Esophagus mucosa (tissue), 1 donor: Measurements from ENCODE around the gene PLXDC2. TPM values are rescaled to one million over a fixed set of nuclear protein-coding genes. Genes with fewer than 3 reads are reported as not detected.

Experiments used
- ATAC-seq: fragments of 200-7000 bp; cut with Tn5 transposase; one replicate; pipeline ENCODE4 v1.9.1; 2020
- total RNA-seq: library from RNA; stranded (reverse); gene quantifications from one replicate; pipeline ENCODE4 v1.2.4, GENCODE V29; 2023
- donor health status: DM: yes; HTN: yes; CAD: no.

The PLXDC2 gene
- total RNA-seq, 1 donor from 2014 or later: 24.3 TPM

- ATAC-seq: peak; percentile 44
Observed at GRCh38 chr10:19817231-19817933, 1.1 kb downstream of the PLXDC2 start.

GRCh38 chr10:19818876-19819275, 2.6 kb downstream of the PLXDC2 start:
- no peak for ATAC-seq

GRCh38 chr10:19819419-19820033, 3.3 kb downstream of the PLXDC2 start:
- ATAC-seq: no peak

GRCh38 chr10:19824381-19825342, 8.4 kb downstream of the PLXDC2 start:
- no peak for ATAC-seq

- ATAC-seq: no peak
Observed at GRCh38 chr10:19825700-19826099, 9.5 kb downstream of the PLXDC2 start.

GRCh38 chr10:19826712-19827111, 10.5 kb downstream of the PLXDC2 start:
- no peak for ATAC-seq

GRCh38 chr10:19828278-19829049, 12.2 kb downstream of the PLXDC2 start:
- ATAC-seq: no peak

- ATAC-seq: peak; percentile 51
Observed at GRCh38 chr10:19832699-19833098, 16.5 kb downstream of the PLXDC2 start.

- ATAC-seq: peak; percentile 90
Observed at GRCh38 chr10:19833170-19833824, 17.1 kb downstream of the PLXDC2 start.

- no peak for ATAC-seq
Observed at GRCh38 chr10:19835952-19836351, 19.7 kb downstream of the PLXDC2 start.

GRCh38 chr10:19839090-19839489, 22.9 kb downstream of the PLXDC2 start:
- ATAC-seq: no peak

- no peak for ATAC-seq
Observed at GRCh38 chr10:19839552-19839951, 23.3 kb downstream of the PLXDC2 start.

- no peak for ATAC-seq
Observed at GRCh38 chr10:19840776-19841175, 24.5 kb downstream of the PLXDC2 start.

- no peak for ATAC-seq
Observed at GRCh38 chr10:19843487-19843886, 27.3 kb downstream of the PLXDC2 start.

- no peak for ATAC-seq
Observed at GRCh38 chr10:19845503-19846368, 29.5 kb downstream of the PLXDC2 start.

GRCh38 chr10:19847321-19847720, 31.1 kb downstream of the PLXDC2 start:
- peak; percentile 45 for ATAC-seq

GRCh38 chr10:19848226-19848985, 32.2 kb downstream of the PLXDC2 start:
- ATAC-seq: no peak

GRCh38 chr10:19853831-19854230, 37.6 kb downstream of the PLXDC2 start:
- ATAC-seq: no peak

GRCh38 chr10:19857876-19858275, 41.6 kb downstream of the PLXDC2 start:
- ATAC-seq: no peak

- ATAC-seq: no peak
Observed at GRCh38 chr10:19860107-19860506, 43.9 kb downstream of the PLXDC2 start.
